GM18505 (cell line): ENCODE measurements around the gene KLHL21.
"Not testable (repeated sequence)": the region's sequence is repeated elsewhere in the genome, so short reads cannot be mapped to it uniquely, and the experiment has no call there.

Experiments used
- ATAC-seq: cut with Tn5 transposase; IDR thresholded peaks from one replicate; pipeline ENCODE4 v1.9.1; 2021; ENCODE audit not compliant: unreplicated experiment
- POLR2A ChIP-seq: IDR thresholded peaks from 4 replicates; pipeline ENCODE4 v1.6.1; 2011; ENCODE audit warnings: borderline replicate concordance; ENCODE audit not compliant: insufficient read depth, insufficient read length; ENCODE audit errors: extremely low read depth

The KLHL21 gene

DNA sequence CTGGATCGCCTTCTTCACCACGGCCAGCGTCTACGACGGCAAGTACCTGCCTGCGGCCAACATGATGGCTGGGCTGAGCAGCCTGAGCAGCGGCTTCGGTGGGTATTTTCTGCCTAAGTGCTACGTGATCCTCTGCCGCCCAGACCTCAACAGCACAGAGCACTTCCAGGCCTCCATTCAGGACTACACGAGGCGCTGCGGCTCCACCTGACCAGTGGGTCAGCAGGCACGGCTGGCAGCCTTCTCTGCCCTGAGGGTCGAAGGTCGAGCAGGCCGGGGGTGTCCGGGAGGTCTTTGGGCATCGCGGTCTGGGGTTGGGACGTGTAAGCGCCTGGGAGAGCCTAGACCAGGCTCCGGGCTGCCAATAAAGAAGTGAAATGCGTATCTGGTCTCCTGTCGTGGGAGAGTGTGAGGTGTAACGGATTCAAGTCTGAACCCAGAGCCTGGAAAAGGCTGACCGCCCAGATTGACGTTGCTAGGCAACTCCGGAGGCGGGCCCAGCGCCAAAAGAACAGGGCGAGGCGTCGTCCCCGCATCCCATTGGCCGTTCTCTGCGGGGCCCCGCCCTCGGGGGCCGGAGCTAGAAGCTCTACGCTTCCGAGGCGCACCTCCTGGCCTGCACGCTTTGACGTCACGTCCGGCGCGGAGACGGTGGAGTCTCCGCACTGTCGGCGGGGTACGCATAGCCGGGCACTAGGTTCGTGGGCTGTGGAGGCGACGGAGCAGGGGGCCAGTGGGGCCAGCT, 23.1 kb downstream of the KLHL21 start, which contains the start of gene ZBTB48:
ZBTB48 (plus strand) TSS at position 621 of the 745 bp plus-strand sequence. CDS start 616 bp downstream, outside the sequence.
- ATAC-seq: peak; percentile 94
- peak; percentile 96 for TF ChIP-seq POLR2A

DNA sequence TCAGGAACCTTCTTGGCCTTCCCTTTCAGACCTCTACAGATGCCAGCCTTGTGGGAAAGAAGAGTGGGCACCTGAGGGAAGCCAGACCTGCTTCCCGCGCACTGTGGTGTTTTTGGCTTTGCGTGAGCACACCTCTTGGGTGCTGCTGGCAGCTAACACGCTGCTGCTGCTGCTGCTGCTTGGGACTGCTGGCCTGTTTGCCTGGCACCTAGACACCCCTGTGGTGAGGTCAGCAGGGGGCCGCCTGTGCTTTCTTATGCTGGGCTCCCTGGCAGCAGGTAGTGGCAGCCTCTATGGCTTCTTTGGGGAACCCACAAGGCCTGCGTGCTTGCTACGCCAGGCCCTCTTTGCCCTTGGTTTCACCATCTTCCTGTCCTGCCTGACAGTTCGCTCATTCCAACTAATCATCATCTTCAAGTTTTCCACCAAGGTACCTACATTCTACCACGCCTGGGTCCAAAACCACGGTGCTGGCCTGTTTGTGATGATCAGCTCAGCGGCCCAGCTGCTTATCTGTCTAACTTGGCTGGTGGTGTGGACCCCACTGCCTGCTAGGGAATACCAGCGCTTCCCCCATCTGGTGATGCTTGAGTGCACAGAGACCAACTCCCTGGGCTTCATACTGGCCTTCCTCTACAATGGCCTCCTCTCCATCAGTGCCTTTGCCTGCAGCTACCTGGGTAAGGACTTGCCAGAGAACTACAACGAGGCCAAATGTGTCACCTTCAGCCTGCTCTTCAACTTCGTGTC, 23.9 kb downstream of the KLHL21 start:
- no peak for TF ChIP-seq POLR2A
- no peak for ATAC-seq

DNA sequence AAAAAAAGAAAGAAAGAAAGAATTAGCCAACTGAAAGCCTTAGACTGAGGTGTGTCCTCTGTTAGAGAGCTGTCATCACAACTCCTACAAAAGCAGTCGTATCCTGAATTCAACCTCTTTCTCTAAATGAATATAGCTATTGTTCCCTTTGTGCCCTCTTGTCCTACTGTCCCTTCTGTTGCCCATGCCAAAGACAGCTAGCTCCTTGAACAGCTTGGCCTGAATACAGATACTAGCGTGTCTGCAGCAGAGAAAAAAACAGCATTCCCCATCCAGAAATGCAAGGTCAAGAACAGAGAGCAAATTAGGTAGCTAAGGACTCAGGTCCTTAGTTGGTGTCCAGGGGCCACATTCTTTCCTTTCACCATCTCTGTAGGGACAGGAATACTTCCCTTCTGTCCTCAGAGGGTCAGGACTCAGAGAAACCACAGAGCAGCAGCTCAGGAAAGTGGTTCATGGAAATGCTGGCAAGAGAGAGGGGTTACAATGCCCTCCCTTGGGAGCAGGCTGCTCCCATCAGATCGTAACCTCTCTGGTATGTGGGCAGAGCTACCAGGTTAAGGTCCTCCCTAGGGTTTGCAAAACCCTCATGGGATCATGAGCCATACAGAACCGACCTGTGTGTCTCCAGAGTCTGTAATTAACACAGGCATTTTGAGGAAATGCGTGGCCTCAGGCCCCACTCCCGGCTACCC, 24.7 kb downstream of the KLHL21 start:
- ATAC-seq: no peak
- TF ChIP-seq POLR2A: no peak

DNA sequence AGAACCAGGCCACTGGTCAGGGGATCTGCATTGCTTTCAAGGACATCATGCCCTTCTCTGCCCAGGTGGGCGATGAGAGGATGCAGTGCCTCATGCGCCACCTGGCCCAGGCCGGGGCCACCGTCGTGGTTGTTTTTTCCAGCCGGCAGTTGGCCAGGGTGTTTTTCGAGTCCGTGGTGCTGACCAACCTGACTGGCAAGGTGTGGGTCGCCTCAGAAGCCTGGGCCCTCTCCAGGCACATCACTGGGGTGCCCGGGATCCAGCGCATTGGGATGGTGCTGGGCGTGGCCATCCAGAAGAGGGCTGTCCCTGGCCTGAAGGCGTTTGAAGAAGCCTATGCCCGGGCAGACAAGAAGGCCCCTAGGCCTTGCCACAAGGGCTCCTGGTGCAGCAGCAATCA, 27.9 kb downstream of the KLHL21 start:
- ATAC-seq: no peak
- TF ChIP-seq POLR2A: no peak

DNA sequence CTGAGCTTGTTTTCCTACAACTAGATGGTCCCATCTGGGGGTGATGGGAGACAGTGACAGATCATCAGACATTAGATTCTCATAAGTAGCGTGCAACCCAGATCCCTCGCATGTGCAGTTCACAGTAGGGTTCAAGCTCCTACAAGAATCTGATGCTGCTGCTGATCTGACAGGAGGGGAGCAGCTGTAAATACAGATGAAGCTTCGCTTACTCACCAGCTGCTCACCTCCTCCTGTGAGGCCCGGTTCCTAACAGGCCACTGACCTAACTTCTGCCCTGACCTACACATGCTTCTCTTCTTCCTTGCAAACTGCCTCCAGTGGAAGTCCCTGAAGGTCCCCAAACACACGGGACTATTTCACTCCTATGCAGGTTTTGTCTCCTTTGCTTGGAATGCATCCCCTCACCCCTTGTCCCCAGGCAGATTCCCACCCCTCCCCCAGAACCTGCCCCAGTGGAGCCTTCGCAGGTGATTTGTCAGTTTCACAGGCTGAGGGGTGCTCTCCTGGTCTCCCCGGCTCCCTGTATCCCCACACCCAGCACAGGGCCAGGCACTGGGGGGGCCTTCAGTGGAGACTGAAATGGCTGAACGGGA, 28.5 kb downstream of the KLHL21 start:
- TF ChIP-seq POLR2A: no peak
- ATAC-seq: no peak

DNA sequence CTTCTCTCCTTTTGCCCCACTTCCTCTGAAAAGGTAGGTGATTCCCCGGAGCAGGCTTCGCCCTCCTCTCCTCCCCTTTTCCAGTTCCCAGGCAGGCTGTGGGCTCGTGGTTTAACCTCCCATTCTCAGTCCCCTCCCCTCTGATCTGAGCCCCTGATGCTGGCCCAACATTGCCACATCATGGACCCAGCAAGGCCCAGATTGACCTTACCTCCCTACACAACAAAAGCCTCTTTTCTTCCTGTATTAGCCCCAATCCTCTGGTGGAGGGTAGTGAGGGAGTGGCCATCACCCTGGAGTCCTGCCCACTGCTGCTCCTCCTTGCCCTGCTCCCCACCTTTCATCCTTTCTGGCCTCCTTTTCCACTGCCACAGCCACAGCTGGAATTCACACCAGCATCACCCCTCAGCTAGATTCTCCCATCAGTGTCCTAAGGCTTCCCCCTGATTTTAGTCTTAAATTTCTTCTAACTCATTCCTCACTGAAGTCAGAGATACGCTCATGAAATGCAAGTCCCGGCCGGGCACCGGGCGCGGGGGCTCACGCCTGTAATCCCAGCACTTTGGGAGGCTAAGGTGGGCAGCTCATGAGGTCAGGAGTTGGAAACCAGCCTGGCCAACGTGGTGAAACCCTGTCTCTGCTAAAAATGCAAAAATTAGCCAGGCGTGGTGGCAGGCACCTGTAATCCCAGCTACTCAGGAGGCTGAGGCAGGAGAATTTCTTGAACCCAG, 29.9 kb downstream of the KLHL21 start:
- ATAC-seq: no peak
- no peak for TF ChIP-seq POLR2A

DNA sequence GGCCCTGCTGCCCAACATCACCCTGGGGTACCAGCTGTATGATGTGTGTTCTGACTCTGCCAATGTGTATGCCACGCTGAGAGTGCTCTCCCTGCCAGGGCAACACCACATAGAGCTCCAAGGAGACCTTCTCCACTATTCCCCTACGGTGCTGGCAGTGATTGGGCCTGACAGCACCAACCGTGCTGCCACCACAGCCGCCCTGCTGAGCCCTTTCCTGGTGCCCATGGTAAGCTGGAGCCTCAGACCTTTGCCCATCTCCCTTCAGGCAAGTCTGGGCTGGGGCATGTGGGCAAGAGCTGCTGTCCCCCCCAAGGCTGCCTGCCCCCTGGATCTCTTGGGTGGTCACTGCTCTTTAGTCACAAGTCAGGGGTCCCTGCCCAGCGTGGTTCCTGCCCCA, 31.7 kb downstream of the KLHL21 start:
- ATAC-seq: no peak
- TF ChIP-seq POLR2A: no peak

DNA sequence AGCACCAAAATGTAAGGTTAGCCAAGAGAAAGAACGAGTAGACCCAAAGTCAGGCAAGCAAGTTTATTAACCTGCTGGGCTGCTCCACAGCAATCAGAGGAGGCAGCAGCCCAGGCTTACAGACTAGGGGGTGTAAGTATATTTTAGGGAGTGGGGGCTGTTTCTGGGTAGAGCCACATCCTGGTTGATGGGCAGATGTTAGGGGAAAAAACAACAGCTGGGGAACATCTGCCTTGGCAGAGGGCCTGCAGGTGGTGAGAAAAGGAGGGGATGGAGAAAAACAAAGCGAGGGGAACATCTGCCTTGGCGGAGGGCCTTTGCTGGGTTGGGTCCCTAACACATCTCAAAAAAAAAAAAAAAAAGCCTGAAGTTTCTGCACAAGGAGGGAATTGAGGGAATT, 32.6 kb downstream of the KLHL21 start:
- no peak for TF ChIP-seq POLR2A
- ATAC-seq: no peak

DNA sequence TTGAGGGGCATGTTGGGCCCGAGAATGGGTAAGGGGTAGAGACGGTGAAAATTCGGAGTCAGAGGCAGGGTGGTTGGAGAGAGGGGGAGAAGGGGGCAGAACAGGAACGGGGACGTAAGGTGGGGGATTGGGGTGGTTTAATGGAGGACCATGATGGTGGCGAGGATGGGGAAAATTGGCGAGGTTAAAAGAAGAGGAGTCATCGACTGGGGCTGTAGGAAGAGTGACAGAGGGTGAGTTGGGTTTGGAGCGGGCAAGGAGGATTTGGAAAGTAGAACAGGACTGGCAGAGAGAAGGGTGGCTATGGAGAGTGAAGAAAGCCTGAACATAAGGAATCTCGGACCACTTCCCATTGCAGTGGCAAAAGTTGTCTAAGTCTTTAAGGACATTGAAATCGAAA, 33.6 kb downstream of the KLHL21 start:
- ATAC-seq: no peak
- no peak for TF ChIP-seq POLR2A

DNA sequence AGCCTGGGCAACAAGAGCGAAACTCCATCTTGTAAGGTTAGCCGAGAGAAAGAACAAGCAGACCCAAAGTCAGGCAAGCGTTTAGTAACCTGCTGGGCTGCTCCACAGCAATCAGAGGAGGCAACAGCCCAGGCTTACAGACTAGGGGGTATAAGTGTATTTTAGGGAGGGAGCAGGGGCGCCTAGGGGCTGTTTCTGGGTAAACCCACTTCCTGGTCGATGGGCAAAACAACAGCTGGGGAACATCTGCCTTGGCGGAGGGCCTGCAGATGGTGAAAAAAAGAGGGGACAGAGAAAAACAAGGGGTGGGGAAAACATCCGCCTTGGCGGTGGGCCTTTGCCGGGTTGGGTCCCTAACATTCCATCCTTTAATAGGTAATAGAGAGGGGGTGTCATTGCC, 42.4 kb downstream of the KLHL21 start:
- TF ChIP-seq POLR2A: no peak
- ATAC-seq: no peak

DNA sequence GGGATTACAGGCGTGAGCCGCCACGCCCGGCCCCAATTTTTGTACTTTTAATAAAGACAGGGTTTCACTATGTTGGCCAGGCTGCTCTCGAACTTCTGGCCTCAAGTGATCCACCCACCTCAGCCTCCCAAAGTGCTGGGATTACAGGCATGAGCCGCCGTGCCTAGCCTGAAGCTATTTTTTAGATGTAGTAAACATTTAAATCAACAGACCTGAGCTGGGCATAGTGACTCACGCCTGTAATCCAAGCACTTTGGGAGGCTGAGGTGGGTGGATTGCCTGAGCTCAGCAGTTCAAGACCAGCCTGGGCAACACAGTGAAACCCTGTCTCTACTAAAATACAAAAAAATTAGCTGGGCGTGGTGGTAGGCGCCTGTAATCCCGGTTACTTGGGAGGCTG, 43.5 kb downstream of the KLHL21 start:
- not testable (repeated sequence) for ATAC-seq

DNA sequence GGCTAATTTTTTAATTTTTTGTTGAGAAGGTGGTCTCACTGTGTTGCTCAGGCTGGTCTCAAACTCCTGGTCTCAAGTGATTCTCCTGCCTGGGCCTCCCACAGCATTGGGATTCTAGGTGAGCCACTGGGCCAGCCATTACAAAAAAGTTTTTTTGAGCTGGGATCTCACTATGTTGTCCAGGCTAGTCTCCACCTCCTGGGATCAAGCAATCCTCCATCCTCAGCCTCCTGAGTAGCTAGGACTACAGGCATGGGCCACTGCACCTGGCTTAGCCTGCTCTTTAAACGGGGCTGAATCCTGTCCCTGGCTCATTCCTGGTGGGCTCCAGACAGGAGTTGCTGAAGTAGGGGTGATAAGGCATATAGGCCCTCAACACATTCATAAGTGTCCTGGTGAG, 45.1 kb downstream of the KLHL21 start:
- no peak for TF ChIP-seq POLR2A
- no peak for ATAC-seq
